GM19438 (cell line): ENCODE measurements around the gene WDR54.
"Not testable (repeated sequence)": the region's sequence is repeated elsewhere in the genome, so short reads cannot be mapped to it uniquely, and the experiment has no call there.

ENCODE experiments used
- ATAC-seq: cut with Tn5 transposase; IDR thresholded peaks from one replicate; pipeline ENCODE4 v1.9.1; 2021; ENCODE audit warnings: low read depth; ENCODE audit not compliant: unreplicated experiment

Gene WDR54

DNA sequence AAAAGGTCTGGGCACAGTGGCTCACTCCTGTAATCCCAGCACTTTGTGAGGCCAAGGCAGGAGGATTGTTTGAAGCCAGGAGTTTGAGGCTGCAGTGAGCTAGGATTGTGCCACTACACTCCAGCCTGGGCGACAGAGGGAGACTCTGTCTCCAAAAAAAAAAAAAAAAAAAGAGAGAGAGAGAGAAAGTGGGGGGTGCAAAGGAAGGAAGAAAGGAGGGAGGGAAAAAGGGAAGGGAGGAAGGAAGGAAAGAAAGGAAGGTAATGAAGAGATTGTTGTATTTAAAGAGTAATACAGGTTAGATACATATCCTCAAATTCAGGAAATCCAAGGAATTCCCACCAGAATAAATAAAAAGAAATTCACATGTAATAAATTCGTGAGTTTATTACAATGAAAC lies 19.6 kb upstream of the WDR54 start:
- no peak for ATAC-seq

DNA sequence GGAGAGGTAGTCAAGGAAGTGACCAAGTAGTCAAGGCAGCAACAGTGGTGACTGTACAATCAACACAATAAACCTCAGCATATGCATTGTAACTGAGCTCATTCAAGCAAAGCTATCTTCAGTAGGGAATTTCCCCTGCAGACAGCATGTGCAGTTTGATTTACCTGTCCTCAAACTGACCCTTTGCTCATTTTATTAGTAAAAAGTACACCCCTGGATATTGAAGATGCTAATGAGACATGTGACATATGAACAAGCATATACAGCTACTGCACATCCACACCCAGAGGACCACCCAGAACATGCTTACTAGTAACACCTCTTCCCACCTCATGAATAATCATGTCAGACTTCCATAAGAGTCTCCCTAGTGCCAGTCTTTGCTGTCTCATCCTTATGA lies 15.5 kb upstream of the WDR54 start:
- no peak for ATAC-seq

- no peak for ATAC-seq
Observed at GRCh38 chr2:74407682-74408081, 13.8 kb upstream of the WDR54 start.

DNA sequence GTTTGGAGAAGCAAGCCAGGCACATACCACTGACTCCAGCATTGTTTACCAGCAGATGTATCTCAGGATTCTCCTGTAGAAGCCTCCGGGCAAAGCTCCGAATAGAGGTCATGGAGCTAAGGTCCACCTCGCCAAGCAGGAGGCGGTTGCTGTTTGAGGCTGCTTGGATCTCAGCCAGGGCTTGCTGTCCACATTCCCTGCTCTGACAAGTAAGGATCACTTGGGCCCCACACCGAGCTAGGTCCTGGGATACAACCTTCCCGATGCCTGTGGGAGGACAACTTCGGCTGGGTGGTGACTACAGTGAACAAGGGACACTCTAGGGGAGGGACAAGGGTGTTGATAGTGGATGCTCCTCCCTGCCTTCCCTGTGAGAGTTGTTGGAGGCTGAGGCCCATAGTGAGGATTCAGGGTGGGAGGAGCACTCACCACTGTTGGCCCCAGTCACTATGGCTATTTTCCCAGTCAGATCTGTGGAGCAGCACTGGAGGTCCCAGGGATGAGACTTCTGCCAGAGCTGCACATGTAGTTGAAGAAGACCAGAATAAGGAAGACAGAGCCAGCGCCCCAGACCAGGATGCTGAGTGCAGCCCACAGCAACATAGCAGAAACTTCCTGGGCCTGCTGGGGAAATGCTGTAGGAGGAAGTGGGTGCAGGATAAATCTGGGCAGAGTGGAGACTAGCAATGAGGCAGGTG lies 8.4 kb upstream of the WDR54 start:
- ATAC-seq, result no peak

- ATAC-seq, result no peak
Observed at GRCh38 chr2:74414441-74414840, 7.1 kb upstream of the WDR54 start.

- peak; percentile 60 for ATAC-seq
Observed at GRCh38 chr2:74414881-74415761, 6.4 kb upstream of the WDR54 start.

- no peak for ATAC-seq
Observed at GRCh38 chr2:74415762-74416395, 5.7 kb upstream of the WDR54 start.

GRCh38 chr2:74416778-74417177 lies 4.8 kb upstream of the WDR54 start:
- no peak for ATAC-seq

DNA sequence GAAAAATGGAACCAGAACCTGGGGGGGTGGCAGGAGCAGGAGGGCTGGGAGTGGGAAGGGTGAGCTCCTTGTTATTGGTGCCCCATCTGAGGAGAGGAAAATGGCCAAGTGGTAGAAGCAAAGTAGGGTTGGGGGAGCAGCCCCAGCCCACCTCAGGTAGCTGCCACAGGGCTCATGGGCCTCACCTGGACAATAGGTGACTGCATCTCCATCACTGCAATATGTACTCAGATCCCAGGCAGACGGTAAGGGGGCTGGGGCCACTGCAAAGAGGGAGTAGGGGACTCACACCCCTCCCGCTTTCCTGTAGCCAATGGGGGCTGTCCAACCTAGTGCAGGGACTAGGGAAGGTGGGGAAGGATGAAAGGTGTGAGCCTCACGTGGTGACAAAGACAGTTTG lies 4.3 kb upstream of the WDR54 start:
- ATAC-seq, result no peak

DNA sequence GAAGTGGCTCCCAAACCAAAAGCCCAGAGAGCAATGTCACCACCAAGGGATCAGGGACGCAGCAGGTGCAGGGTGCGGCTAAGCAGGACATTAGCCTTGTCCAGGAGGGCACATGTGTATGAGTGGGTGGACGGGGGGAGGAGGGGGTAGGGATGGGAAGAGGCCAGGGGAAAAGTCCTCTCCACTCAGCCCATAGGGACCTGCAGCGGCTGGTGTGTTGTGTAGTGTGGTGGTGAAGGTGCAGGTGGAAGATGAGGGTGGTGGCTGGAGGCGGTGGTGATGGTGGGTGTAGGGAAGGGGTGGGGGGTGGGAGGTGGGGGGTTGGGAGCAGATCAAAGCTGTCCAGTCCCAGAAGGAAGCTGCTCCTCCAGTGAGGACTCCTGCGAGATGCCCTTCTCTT lies 3.8 kb upstream of the WDR54 start:
- ATAC-seq, result no peak

DNA sequence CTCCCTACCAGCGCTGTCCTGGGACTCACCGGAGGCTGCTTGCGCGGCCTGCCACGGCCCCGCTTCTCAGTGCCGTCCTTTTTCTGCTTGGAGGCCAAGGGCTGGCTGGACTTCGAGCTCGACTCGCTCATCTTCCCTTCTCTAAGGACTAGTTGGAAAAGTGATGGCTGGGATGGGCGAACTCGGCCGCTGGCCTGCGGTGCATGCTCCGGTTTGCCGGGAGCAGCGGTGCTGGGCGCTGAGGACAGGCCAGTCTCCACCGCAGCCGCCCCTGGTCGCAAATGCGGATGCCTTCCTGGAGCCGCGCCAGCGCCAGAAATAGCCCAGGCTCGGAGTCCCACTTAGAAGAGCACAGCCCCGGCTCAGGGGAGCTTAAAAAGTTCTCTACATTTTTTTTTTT lies 3.2 kb upstream of the WDR54 start:
- ATAC-seq, result no peak

DNA sequence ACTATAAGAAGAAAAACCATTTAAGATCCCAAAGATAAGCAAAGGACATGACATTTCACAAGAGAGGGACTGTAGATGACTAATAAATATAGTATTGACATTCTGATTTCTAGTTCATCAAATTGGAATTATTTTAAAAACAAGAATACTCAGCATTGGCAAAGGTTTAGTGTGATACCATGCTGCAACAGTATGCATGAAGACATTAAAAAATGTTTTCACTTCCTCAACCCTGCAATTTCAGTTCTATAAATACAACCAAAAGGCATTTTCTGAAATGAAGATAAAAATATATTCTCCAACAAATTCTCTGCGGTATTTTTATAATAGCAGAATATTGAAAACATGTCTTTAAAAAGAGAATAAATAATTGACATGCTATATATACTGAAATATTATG lies 2.2 kb upstream of the WDR54 start:
- ATAC-seq, result no peak

GRCh38 chr2:74420006-74420405 lies 1.5 kb upstream of the WDR54 start:
- no peak for ATAC-seq

- not testable (repeated sequence) for ATAC-seq
Observed at GRCh38 chr2:74420443-74421103, 957 bp upstream of the WDR54 start.

DNA sequence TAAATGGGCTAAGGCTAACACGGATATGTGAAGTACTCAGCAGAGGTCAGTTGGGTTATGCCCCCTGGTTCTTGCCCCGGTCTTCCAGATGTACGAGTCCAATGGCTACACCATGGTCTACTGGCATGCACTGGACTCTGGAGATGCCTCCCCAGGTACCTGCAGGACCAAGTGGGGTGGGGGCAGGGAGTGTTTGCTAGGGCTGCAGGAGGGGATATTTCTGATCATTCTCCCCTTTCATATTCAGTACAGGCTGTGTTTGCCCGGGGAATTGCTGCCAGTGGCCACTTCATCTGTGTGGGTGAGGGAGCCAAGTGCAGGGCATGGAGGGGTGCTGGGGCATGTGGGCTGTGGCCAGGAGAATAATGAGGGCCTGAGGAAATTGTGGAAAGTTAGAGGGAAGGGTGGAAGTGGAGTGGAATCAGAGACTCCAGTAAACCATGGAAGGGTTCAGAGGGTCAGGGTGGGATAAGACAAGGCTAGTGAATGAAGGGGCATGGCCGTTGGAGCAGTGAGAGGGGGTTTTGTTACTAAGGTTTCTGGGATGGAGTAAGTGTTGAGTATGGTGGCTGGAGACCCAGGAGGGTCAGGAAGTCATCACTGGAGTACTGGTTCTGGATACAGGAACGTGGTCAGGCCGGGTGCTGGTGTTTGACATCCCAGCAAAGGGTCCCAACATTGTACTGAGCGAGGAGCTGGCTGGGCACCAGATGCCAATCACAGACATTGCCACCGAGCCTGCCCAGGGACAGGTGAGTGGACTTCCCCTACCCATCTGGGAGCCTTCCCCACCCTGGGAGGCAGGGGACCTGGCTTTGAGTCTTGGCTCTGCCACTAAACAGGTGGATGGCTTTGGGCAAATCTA lies 1.9 kb downstream of the WDR54 start:
- no peak for ATAC-seq

DNA sequence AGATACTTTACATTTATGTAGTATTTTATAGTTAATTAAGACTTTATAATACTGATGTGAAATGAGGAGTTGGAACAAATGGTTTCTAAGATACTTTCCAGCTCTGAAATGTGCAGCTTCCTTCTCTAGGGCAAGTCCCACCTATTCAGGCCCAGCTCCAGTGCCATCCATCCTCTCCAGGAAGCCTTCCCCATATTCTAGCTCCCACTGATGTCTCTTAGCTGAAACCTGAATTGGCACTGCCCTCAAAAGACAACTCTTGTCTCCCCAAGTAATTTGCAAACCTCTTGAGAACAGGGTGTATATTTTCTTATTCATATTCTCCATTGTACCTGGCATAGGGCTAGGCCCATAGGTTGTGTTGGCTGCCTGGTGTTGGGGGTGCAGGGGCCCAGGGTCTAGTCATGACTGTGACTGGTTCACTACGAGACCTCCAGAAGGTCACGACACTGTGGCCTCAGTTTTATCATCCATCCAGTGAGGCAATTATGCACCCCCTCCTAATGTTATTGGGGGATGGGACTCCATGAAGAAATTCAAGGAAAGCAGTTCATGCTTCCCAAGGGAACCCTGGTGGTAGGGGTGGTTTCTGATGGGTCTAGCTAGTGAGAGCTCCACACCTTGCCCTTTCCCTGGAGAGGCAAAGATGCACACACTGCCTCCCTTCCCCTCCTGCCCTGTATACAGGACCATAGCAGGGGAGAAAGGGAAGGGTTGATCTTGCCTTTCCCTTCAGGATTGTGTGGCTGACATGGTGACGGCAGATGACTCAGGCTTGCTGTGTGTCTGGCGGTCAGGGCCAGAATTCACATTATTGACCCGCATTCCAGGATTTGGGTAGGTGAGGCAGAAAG lies 2.8 kb downstream of the WDR54 start:
- ATAC-seq, result no peak

- ATAC-seq, result no peak
Observed at GRCh38 chr2:74424995-74425406, 3.5 kb downstream of the WDR54 start.

GRCh38 chr2:74425523-74425922 lies 4.0 kb downstream of the WDR54 start:
- ATAC-seq, result no peak

DNA sequence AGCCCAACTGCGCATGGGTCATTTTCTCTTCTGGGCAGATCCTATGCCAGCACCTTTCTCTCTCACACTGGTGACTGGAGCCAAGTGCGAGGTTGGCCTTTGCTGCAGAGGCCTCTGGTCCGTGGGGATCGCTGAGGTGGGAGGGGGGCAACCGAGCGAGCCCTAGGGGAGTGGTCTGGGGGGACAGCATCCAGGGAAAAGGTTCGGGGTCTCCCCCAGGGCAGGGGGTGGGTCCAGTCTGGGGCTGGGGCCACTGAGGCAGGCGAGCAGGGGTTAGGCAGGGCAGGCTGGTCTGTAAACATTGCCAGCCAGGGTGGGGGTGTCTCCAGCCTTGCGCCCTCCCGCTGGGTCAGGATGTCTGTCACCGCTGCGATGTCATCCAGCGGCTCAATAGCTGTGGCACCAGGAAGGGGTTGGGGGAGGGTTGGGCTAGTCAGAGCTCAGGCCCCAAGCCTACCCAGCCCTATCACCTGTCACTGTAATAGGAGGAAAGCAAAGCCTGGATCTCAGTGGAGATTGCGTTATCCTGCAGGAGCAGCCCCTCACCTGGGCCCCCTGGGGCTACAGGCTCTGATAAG lies 4.7 kb downstream of the WDR54 start:
- ATAC-seq, result no peak
